Spleen (tissue), 11 donors: Measurements from ENCODE around the gene EVA1A. TPM values are rescaled to one million over a fixed set of nuclear protein-coding genes. Genes with fewer than 3 reads are reported as not detected.

Source experiments
- DNase-seq: peaks from one replicate; pipeline ENCODE4 v3.0.0-alpha.2; 2020
- H3K27ac ChIP-seq, 8 donors: fragments of 200-600 bp; sonication (generic) in 7 of 8; 1 replicate in 4 of 8; 2 replicates in 4 of 8; pipeline versions ENCODE4 v1.5.0 to v1.8.0; 2016 to 2021; ENCODE audit warnings: inconsistent platforms in 4 of 8, mild to moderate bottlenecking in 4 of 8, moderate library complexity in 1 of 8
- H3K27me3 ChIP-seq, 7 donors: fragments of 200-600 bp; sonication (generic) in 6 of 7; replicated peaks in 1 of 7; 1 replicate in 4 of 7; 2 replicates in 3 of 7; pipeline versions ENCODE4 v1.5.0 to v1.8.0; 2016 to 2021; ENCODE audit warnings: inconsistent platforms in 3 of 7, mild to moderate bottlenecking in 1 of 7
- H3K36me3 ChIP-seq, 6 donors: fragments of 200-600 bp; sonication (generic) in 5 of 6; 1 replicate in 4 of 6; 2 replicates in 2 of 6; pipeline versions ENCODE4 v1.5.0 to v1.8.0; 2016 to 2021; ENCODE audit warnings: inconsistent platforms in 2 of 6
- H3K4me1 ChIP-seq, 6 donors: fragments of 200-600 bp; sonication (generic) in 5 of 6; 1 replicate in 3 of 6; 2 replicates in 3 of 6; pipeline versions ENCODE4 v1.5.0 to v1.8.0; 2016 to 2021; ENCODE audit warnings: inconsistent platforms in 3 of 6
- H3K4me3 ChIP-seq, 8 donors: fragments of 200-600 bp; sonication (generic) in 7 of 8; 1 replicate in 4 of 8; 2 replicates in 4 of 8; pipeline versions ENCODE4 v1.5.0 to v1.8.0; 2016 to 2021; ENCODE audit warnings: inconsistent platforms in 4 of 8, mild to moderate bottlenecking in 4 of 8, moderate library complexity in 2 of 8
- H3K9me3 ChIP-seq, 8 donors: fragments of 200-600 bp; sonication (generic) in 7 of 8; 1 replicate in 4 of 8; 2 replicates in 4 of 8; pipeline versions ENCODE4 v1.5.0 to v1.8.0; 2016 to 2021; ENCODE audit warnings: inconsistent platforms in 4 of 8
- CTCF ChIP-seq, 11 experiments: fragments of 200-600 bp in 7 of 11; fragments of 450-650 bp in 4 of 11; sonication (generic) in 4 of 11; IDR thresholded peaks in 8 of 11; conservative IDR thresholded peaks in 3 of 11; 1 replicate in 7 of 11; 2 replicates in 4 of 11; pipeline versions ENCODE4 v1.4.0 to v1.8.0; 2016 to 2021; ENCODE audit warnings: antibody characterized with exemption in 11 of 11, inconsistent platforms in 4 of 11, mild to moderate bottlenecking in 1 of 11
- POLR2A ChIP-seq, 3 donors: fragments of 450-650 bp; IDR thresholded peaks; one replicate each; pipeline ENCODE4 v1.5.1; 2017; ENCODE audit warnings: antibody characterized with exemption in 3 of 3, mild to moderate bottlenecking in 1 of 3
- POLR2AphosphoS5 ChIP-seq, 3 donors: sonication (generic); formaldehyde crosslinking; IDR thresholded peaks; one replicate each; pipeline ENCODE4 v1.5.1; 2017; ENCODE audit warnings: antibody characterized with exemption in 3 of 3
- WGBS, 5 donors: extraction: QIAGEN DNeasy Blood & Tissue Kit in 3 of 5; methylation state at CpG; one replicate each; pipeline versions ENCODE4 v1.1.5 to v1.1.7; 2013 to 2018; 5-methylcytosine and 5-hydroxymethylcytosine counted together
- intact Hi-C: fragments of 100-400 bp; cut with DNase I; formaldehyde crosslinking; loops from one replicate; pipeline ENCODE4 v1.15.0; 2023; ENCODE audit warnings: low total_unique reads
- polyA plus RNA-seq, 3 donors: library from polyadenylated mRNA; stranded (reverse); fragments of 200-250 nt; gene quantifications; one replicate each; pipeline ENCODE4 v1.2.1, GENCODE V29; 2013
- total RNA-seq, 7 donors: library from RNA; depleted of rRNA in 3 of 7; stranded (reverse); fragments of >200 nt in 3 of 7; fragmentation: NEBNext Ultra II Directional in 4 of 7; extraction: Animal tissue kit (Norgen Biotek cat#: 25700) in 4 of 7; gene quantifications; one replicate each; pipeline versions ENCODE4 v1.1.0 to v1.2.1, GENCODE V29; 2016 to 2021
- donor health status: healthy with polysubstance abuse.
- donor health status: DM: no; HTN: no; CAD: no; lungs with moderate emphysema.
- donor health status: DM: no; HTN: no; CAD: no.
- donor health status: Bipolar disorder and iron deficiency.
- donor health status: healthy.
- donor health status: DM: no; HTN: no; CAD: no.
- donor health status: DM: yes; HTN: yes; CAD: no.

EVA1A gene
- total and polyA plus RNA-seq, 10 donors, result 6.2 to 30.3 (median 14.4) TPM

- Histone ChIP-seq H3K36me3 (no peaks in the 10 kb centered on the region), H3K4me3 (no peak overlapping the region), H3K9me3 (no peaks in the 10 kb centered on the region), H3K27ac (no peak overlapping the region), H3K27me3 (peaks cover 0 to 15% (median 0%) of the 10 kb centered on the region in 7 donors), H3K4me1 (no peaks in the 10 kb centered on the region)
- 72 to 92% (median 86%) methylated on average over 2 of the region's 2 CpGs for WGBS, 5 donors
- intact Hi-C loops, result no loop called here
- TF ChIP-seq POLR2AphosphoS5 (IDR thresholded peaks at IDR 0.05) (no peak), CTCF (IDR thresholded peaks at IDR 0.05 in 8 of 11, conservative IDR thresholded peaks at IDR 0.05 in 3 of 11) (no peak), POLR2A (IDR thresholded peaks at IDR 0.05) (no peak)
- DNase-seq, result no peak
Measured at GRCh38 chr2:75524276-75524911, 36.3 kb downstream of the EVA1A start.

GRCh38 chr2:75523313-75524275 is 37.1 kb downstream of the EVA1A start:
- H3K36me3 ChIP-seq, result no peaks in the 10 kb centered on the region
- no peak for DNase-seq
- no peak for TF ChIP-seq CTCF (IDR thresholded peaks at IDR 0.05 in 8 of 11, conservative IDR thresholded peaks at IDR 0.05 in 3 of 11)
- no peak for TF ChIP-seq POLR2A (IDR thresholded peaks at IDR 0.05)
- no peak for TF ChIP-seq POLR2AphosphoS5 (IDR thresholded peaks at IDR 0.05)
- no peak overlapping the region for H3K4me3 ChIP-seq
- intact Hi-C loops, result no loop called here
- H3K27ac ChIP-seq, result no peak overlapping the region
- peaks cover 0 to 11% (median 0%) of the 10 kb centered on the region in 7 donors for H3K27me3 ChIP-seq
- H3K9me3 ChIP-seq, result no peaks in the 10 kb centered on the region
- H3K4me1 ChIP-seq, result no peaks in the 10 kb centered on the region
- WGBS, 5 donors, result 76 to 92% (median 78%) methylated on average over 6 of the region's 6 CpGs

GRCh38 chr2:75522543-75523312 is 38.0 kb downstream of the EVA1A start:
- TF ChIP-seq POLR2A (IDR thresholded peaks at IDR 0.05), result no peak
- no peak for TF ChIP-seq CTCF (IDR thresholded peaks at IDR 0.05 in 8 of 11, conservative IDR thresholded peaks at IDR 0.05 in 3 of 11)
- no peak for TF ChIP-seq POLR2AphosphoS5 (IDR thresholded peaks at IDR 0.05)
- H3K4me3 ChIP-seq, result no peak overlapping the region
- no peaks in the 10 kb centered on the region for H3K4me1 ChIP-seq
- WGBS, 5 donors, result 59 to 77% (median 72%) methylated on average over 5 of the region's 5 CpGs
- H3K36me3 ChIP-seq, result no peaks in the 10 kb centered on the region
- no peak for DNase-seq
- intact Hi-C loops, result no loop called here
- no peak overlapping the region for H3K27ac ChIP-seq
- peaks cover 0 to 2% (median 0%) of the 10 kb centered on the region in 7 donors for H3K27me3 ChIP-seq
- no peaks in the 10 kb centered on the region for H3K9me3 ChIP-seq
